GM21576 (cell line): ENCODE data around the gene JARID2.

Experiments
- ATAC-seq: cut with Tn5 transposase; IDR thresholded peaks from one replicate; pipeline ENCODE4 v1.9.1; 2021; ENCODE audit warnings: mild to moderate bottlenecking, moderate library complexity; ENCODE audit not compliant: unreplicated experiment

Gene JARID2

DNA sequence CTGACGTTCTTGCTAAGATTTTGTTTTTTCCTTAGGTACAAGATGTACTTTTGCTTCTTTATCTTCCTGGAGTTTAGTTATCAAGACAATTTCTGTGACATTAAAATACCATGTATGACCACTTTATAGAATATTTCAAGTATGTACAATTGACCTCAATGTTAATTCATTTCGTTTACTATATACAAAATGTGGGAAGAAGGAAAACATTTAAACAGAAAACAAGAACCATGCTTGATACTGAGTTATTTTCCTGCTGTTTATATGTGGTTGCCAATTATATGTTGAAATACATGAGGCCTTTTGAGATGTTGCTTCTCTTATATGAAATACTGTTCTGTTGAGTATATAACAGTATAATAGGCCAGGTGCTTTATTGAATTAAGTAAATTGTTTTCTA, 184.3 kb downstream of the JARID2 start:
- ATAC-seq, result no peak

DNA sequence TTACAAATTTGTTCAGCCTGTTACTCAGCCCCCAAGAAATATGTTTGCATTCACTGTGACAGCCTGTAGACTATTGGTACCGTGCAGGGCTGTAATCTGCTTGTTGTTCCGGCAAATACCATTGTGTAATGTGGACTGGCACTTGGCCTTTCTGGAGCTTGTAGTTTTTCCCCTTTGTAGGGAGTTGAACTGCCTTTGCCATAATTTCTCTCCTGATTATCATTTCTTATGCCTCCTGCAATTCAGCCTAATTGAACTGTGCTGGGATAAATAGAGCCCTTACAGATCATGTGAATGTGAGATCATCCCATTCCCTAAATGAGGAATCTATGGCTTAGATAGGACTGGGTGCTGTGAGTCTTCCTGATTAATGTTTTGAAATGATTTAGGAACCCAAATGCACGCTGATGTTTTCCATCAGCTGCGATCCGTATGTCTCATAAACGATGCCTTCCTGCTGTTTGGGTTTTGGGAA, 185.1 kb downstream of the JARID2 start:
- ATAC-seq, result no peak

DNA sequence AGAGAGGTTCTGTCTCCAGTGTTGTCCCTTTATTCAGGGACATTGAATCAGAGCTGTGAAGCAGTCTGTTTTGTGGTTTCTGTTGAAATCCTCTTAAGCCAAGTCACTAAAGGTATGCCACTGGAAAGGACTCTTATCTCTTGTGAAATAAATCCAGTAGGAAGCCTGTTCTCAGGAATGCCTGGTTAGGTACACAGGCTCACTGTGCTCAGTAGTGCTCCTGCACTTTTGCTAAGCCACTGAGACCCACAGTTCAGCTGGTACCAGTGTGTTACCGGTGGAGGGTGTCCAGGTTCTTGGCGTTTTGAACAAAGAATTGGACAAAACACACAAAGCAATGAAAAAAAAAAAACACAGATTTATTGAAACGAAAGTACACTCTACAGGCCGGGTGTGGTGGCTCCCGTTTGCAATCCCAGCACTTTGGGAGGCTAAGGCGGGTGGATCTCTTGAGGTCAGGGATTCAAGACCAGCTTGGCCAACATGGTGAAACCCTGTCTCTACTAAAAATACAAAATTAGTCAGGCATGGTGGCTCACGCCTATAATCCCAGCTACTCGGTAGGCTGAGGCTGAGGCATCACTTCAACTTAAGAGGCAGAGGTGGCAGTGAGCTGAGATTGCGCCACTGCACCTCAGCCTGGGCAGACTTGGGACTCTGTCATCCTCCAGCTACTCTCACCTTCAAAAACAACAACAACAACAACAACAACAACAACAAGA, 186.1 kb downstream of the JARID2 start:
- ATAC-seq, result no peak

DNA sequence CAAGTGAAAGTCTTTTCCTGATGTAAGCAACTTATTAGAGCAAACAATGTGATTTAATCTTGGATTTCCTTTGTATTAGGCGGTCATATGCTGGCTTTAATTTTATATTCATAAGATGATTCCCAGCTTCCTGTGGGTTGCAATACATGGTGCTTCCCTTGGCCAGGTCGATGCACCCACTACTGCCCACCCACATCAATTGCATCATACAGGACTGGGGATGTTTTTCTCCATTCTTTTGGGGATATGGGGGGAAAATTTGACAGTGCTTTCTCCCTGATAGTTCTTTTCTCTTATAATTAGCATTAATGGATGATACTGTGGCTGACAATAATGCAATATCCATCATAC, 187.6 kb downstream of the JARID2 start:
- ATAC-seq, result no peak

DNA sequence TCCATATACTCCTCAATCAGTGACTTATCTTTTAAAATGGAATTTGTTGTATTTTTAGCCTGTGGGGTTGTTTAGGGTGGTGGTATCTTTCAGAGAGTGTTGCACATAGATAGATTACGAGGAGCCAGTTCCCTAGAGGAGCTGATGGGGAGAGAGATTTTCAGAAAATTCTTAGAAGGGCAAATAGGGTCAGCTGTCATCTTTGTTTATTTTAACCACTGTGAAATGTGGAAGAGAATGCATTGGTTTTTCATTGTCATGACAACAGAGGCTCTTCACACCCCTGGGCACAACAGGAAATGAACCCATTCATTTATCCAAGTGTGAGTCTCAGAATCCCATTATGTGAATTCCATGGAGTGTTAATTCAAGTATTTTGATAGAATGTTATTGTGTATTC, 188.4 kb downstream of the JARID2 start:
- ATAC-seq, result no peak

DNA sequence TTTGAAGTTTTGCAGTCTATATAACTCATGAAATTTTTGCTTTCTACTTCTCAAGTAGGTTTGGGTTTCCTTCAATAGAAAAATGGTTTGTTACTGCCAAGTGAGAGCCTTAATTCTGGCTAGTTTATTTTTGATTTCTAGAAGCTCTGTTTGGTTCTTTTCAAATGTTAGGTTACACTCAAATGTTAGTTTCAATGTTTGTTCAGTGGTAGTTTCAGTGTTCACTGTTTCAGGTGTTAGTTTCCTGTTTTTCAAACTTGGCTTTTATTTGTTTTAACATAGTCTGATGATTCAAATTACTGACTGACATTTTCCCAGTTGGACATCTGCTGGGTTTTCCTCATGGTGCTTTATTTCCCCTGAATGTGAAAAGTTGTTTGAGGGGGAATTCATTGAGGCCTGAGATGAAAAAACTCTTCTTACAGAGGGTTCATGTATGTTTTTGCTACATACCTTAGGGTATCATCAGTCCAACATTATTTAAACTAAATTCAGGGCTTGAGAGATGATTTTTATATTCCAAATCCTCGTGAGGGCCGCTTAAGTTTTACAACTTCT, 189.0 kb downstream of the JARID2 start:
- no peak for ATAC-seq

DNA sequence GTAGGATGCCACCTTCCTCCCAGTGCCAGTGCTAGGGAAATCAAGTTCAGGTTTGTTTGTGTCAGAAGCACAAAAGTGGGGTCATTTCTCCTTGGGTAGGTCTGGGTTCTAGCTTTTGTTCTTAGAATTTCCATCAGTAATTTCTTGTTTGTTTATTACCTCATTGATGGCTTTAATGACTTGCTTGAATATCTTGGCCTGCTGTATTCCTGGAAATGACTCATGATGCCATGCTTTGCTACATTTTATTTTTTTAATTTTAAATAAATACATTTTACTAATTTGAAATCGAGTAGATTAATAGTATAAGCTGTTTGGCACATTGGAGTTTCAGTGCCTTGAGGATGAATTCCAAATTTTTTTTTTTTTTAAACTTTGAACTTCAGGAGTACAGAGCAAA, 189.6 kb downstream of the JARID2 start:
- no peak for ATAC-seq

DNA sequence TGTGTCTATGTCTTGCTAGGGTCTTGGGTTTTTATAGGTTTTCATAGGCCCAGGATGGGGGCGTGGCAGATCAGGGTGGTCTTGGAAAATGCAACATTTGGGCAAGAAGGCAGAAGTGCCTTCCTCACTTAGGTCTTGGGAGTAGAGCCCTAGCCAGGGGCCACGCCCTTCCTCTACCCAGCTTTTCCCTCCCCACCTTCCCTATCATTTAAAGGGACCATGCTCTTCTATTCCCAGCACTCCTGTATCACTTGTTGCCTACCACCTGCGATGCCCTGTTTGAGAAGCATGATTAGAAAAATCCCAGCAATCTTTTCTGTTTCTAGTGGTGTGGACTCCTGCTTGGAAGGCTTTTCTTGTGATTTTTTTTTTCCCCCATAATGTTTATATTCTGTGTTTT, 190.6 kb downstream of the JARID2 start:
- ATAC-seq, result no peak

DNA sequence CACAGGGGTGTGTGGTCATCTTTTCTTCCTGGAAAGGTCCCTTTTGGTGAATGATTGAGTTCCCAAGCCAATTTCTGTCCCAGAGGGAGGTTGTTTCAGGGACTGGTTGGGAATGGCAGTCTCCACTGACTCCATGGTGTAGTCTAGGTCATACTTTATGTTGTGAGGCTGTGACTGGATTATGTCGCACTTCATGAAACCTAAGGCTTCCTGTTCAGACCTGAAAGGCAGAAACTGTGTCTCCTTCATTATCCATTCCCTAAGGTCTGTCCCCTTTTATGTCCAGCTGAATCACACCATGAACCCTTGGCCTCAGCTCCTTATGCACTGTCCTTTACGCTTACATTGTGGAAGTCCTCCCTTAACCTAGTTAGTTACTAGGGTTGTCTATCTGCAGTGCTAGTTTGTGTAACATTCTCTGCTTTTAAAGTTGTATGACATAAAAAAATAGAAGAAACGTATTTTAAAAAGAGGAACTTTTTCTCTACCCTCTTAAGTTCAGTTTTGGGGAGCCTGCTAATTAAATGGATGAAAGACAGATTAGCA, 191.3 kb downstream of the JARID2 start:
- no peak for ATAC-seq

DNA sequence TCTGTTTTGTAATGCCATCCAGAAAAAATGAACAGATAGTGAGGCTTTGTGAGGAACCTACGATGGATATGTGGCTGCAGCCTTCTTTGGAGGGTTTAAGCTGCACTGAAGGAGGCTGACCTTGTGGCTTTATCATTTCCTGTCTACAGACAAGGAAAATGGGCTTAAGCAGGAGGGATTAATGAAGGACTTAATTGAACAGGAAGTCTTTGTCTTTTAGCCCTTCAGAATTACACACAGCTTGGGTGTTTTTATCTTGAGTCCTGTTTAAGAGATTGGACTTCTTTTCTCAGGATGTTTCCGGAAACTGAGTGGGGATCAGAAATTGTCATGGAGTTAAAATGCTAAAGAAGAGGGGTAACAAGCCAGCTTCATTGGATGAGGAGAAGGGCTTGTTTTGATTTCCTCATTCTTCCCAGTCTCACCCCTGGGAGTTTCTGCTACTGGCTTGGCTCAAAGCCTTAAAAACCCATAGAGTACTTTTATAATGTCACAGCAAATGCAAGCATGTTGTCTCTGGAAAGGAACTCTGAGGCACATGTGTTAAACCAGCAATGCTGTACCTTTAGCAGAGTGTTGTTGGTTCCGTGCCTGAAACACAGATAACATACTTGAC, 193.6 kb downstream of the JARID2 start:
- ATAC-seq, result no peak

DNA sequence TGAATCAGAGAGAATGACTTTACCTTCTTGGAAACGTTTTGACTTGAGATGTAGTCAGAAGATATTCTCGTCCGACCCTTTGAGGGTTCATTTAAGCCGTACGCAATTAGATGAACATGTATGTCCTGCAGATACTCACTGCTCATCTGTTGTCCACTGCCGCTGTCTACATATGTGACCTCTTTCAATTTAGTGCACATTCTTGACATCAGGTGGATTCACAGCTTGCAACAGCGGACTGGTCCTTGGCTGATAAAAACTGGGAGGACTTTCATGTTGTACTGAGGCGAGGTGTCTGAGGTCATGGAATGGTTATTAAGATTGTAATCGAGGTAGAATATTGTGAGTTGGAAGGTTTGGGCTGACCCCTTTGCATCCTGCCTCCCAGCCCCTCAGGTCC, 194.2 kb downstream of the JARID2 start:
- ATAC-seq, result no peak

DNA sequence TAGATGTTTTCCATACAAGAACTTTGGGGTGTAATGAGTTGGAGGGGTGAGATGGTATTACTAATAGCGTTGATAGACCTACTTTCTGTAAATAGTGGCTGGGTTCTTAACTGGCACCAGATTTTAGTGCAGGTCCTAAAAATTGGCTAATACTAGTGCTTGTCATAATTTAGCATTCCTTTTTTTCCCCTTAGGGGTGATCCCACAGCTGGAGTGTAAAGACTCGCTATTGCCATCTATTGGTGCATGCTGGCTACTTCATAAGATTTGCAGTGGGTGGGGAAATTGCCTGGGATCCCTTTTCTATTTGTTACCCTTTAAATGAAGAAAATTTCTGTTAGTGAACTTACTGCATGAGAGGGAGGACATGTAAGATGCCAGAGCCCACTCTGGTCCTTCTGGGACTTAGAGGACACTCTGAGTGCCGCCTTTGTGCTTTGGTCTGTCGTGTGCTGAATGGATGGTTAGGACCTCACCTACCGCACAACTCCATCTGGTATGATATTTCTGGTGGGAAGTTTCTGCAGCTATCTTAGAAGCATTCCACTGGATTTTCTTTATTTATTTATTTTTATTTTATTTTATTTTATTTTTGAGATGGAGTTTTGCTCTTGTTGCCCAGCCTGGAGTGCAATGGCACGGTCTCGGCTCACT, 195.5 kb downstream of the JARID2 start:
- no peak for ATAC-seq

DNA sequence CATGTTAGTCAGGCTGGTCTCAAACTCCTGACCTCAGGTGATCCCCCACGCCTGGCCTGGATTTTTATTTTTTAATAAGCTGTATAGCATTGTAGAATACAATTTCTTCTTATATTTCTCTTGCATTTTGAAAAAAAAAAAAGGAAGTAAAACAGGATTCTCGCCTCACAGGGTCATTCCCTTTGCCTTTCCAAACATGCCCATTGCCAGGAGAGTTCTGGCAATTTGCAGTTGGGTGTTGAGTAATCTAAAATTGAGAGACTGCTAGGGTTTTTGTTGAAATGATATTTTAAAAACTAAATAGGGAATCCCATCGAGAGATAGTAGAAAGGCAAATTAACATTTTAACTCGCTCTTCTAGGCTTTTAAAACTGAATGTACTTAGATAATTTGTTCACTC, 196.1 kb downstream of the JARID2 start:
- ATAC-seq, result no peak

DNA sequence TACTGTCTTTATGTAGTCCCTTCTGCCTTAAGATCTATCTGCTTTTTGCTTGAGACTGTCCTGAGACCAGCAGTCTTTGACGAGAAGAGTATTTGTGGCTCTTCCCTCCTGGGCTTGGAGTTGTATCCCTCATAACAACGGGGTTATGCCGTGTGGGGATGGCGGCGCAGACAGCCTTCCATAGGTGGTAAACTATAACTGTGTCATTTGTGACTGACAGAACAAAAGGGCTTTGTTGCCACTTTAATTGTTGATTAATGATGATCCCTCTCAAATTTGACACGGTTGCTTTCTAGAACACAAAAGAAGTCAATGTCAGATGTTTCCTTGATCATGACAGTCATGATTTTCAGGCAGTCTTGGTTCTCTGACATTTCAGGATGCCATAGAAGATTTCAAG, 196.6 kb downstream of the JARID2 start:
- ATAC-seq, result no peak

DNA sequence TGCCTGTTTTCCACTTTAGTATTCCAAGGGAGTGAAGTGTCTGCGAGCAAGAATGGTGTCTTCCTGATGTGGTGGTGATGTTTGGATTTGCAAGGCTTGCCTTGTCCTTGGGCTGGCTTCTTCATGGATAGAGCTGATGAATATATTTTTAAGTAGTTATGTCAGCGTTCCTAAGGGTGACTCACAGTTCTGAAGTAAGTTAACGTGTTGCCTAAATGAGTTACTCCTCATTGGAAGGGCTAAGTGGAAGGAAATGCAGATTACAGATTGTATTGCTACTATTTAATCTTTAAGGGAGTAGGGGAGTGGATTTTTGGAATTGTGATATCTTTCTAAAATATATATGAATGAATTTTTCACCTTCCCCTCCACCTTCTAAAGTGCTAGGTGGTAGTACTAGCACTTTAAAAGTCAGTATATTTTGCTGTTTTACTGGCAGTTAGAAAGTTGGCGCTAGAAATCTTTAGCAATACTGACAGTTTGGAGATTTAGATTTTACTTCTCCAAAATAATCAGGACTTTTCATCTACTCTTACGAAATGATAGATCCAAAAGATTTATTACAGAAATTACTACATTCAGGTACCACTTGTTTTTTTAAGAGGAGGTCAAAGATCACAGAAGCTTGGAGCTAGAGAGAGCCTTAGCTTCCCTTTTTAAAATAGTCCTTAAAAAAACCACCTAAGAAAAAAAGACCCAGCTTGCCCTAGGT, 197.4 kb downstream of the JARID2 start:
- no peak for ATAC-seq

DNA sequence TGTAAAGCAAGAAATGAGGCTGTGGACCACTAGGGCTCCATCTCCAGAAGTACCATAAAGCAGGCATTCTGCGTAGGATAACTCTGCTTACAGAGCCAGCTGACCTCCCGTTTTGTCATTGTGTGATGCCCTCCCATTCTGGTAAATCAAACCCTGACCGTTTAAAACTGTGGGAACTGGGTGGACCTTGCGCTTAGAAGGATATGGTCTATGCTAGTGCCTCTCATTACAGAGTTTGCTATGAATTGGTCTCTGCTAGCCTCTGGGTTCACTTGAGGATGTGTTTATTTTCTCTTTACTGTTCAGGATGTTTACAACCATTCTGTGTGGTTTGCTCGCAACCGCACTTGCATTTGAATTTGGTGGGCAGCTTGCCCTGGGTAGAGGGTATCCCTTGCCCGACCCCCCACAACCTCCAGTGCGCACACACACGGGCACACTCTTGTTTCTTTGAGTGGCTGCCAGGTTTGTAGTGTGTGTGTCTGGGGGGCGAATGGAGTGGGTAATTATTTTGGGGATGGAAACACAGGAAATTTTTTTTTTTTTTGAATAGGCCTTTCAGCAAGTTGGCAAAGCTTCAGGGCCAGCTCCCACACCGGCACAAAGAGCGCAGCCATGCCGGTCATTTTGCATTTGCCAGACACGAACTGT, 198.3 kb downstream of the JARID2 start:
- no peak for ATAC-seq

DNA sequence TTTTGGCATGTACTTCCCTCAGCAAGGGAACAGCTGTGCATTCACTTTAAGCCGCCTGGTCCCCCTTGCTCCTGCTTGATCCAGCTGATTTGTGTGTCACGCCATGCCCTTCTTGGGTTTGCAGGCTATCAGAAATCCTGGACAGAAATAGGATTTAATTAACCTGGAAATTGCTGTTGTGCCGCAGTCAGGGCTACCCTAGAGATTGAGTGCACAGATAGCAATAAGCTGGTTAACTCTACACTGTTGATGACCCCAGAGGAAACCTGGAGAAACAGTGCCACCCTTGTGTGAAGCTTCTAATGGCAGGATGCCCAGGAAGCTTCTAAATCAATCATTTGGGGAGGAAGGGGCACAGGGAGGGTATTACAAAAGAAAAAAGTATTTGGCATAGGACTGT, 199.0 kb downstream of the JARID2 start:
- no peak for ATAC-seq

DNA sequence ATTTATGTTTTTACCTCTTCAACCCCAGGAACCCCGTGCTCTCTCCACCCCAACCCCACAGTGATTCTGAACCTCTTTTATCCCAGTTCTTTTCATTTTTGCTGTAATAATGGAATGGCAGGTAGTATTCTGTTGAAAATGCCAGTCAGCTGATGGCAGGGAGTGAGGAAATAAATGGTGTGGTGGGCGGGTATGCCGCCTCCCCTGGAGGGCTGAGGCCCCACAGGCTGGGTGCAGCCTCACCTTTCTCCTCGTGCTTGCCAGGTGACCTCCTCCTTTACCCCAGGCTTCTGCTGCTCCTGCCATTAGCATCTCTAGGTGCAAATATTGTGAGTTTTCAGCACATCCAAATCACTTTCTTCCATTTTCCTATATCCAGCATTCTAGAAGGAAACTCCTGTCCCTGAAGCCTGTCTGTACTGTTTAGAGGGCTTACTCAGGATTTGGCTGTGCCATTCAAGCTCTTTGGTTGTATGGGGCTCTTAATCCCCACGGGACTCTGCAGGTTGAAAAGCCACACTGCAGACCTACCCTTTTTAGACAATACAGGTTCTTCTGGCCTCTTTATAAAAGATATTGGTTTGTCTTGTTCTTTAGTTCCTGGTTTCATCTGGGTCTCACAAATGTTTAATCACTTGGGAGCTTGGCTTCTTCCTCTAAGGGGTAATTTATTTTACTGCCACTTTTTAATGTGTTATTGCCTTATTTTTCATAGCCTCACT, 201.8 kb downstream of the JARID2 start:
- no peak for ATAC-seq

DNA sequence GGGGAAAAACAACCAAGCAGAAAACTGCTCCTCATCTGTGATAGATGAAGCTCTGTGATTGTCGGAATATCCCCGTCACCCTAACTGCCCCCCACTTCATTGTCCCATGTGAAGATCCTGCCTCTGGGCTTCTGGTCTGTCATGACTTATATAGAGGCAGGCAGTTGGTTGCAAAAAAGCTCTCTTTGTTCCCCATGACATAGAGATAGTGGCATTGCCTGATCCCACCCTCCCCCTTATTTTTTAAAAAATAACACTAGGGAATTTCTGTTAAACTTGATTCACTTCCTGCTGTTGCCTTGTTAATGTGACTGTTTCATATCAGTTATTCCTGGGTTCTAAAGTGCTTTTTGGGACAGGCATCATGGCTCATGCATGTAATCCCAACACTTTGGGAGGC, 203.1 kb downstream of the JARID2 start:
- ATAC-seq, result no peak

DNA sequence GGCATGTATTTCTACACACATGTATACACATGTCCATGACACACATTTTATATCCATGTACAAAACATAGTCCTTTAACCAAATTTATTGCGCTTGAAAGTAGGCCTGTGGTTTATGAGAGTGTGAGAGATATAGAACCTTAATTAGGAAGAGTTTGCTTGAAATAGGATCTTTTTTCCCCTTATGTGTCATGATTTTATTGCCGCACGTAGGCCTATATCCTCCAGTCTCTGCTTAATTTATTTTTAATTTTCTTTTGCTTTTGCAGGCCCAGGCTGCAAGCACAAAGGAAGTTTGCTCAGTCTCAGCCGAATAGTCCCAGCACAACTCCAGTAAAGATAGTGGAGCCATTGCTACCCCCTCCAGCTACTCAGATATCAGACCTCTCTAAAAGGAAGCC, 205.9 kb downstream of the JARID2 start:
- no peak for ATAC-seq
